ENCODE data around the gene SLC2A8. TPM values are rescaled to one million over a fixed set of nuclear protein-coding genes. Genes with fewer than 3 reads are reported as not detected.

SLC2A8 gene
- total RNA-seq, 1 donor from 2014 or later, result 48.0 TPM

GRCh38 chr9:127419348-127419747, 22.4 kb downstream of the SLC2A8 start:
- TF ChIP-seq CTCF (IDR thresholded peaks at IDR 0.05; ENCODE audit: unreplicated experiment), result no peak
- H3K36me3 Mint-ChIP-seq (ENCODE audit: insufficient read depth), result no peaks in the 10 kb centered on the region
- H3K4me1 Mint-ChIP-seq (ENCODE audit: low read depth), result peaks cover 20% of the 10 kb centered on the region
- H3K9me3 Mint-ChIP-seq (ENCODE audit: low read depth), result no peaks in the 10 kb centered on the region
- H3K4me3 Mint-ChIP-seq (ENCODE audit: low read depth), result no peak overlapping the region
- no peak for DNase-seq (ENCODE audit: low spot score, unreplicated experiment)
- H3K27me3 Mint-ChIP-seq, result no peaks in the 10 kb centered on the region
- no peak overlapping the region for H3K27ac Mint-ChIP-seq

DNA sequence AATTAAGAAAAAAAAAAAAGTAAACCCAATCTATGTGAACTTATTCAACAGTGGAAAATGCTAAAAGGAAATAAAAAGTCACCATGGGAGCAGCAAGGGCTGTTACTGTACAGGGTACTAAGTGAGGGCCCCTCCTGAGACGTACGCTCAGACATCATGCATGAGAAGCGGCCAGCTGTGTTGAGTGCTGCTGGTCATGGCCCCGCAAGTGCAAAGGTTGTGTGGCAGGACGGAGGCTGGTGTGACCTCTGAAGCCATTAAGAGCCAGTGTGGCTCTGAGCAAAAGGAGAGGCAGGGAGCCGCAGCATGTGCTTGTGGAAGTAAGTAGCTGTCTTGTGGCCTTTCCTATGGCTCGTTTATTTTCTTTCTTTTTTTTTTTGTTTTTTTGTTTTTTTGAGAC, 24.1 kb downstream of the SLC2A8 start:
- no peaks in the 10 kb centered on the region for H3K36me3 Mint-ChIP-seq (ENCODE audit: insufficient read depth)
- H3K27me3 Mint-ChIP-seq, result no peaks in the 10 kb centered on the region
- no peak for TF ChIP-seq CTCF (IDR thresholded peaks at IDR 0.05; ENCODE audit: unreplicated experiment)
- peaks cover 33% of the 10 kb centered on the region for H3K4me1 Mint-ChIP-seq (ENCODE audit: low read depth)
- H3K27ac Mint-ChIP-seq, result no peak overlapping the region
- DNase-seq (ENCODE audit: low spot score, unreplicated experiment), result no peak
- H3K9me3 Mint-ChIP-seq (ENCODE audit: low read depth), result no peaks in the 10 kb centered on the region
- H3K4me3 Mint-ChIP-seq (ENCODE audit: low read depth), result no peak overlapping the region

GRCh38 chr9:127422133-127422782, 25.3 kb downstream of the SLC2A8 start:
- no peak for DNase-seq (ENCODE audit: low spot score, unreplicated experiment)
- no peak overlapping the region for H3K27ac Mint-ChIP-seq
- peaks cover 4% of the 10 kb centered on the region for H3K36me3 Mint-ChIP-seq (ENCODE audit: insufficient read depth)
- H3K4me3 Mint-ChIP-seq (ENCODE audit: low read depth), result peak overlapping the region; percentile 97
- peaks cover 36% of the 10 kb centered on the region for H3K4me1 Mint-ChIP-seq (ENCODE audit: low read depth)
- TF ChIP-seq CTCF (IDR thresholded peaks at IDR 0.05; ENCODE audit: unreplicated experiment), result no peak
- no peaks in the 10 kb centered on the region for H3K27me3 Mint-ChIP-seq
- no peaks in the 10 kb centered on the region for H3K9me3 Mint-ChIP-seq (ENCODE audit: low read depth)

DNA sequence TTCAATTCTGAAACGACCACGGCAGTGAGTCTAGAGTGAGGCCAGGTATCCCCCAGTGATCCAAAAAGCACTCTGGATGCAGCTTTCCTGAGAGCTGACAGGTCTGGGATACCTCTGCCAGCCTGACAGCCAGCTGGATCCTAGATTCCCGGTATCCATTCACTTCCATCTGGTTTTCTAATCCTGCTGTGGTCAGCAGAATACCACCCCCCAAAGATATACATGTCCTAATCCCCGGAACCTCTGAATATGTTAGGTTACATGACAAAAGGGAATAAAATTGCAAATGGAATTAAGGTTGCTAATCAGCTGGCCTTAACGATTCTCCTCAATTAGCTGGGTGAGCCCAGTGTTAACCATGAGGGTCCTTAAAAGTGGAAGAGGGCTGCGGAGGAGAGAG, 25.8 kb downstream of the SLC2A8 start:
- peaks cover 36% of the 10 kb centered on the region for H3K4me1 Mint-ChIP-seq (ENCODE audit: low read depth)
- no peaks in the 10 kb centered on the region for H3K27me3 Mint-ChIP-seq
- H3K27ac Mint-ChIP-seq, result peak overlapping the region; percentile 99
- H3K4me3 Mint-ChIP-seq (ENCODE audit: low read depth), result peak overlapping the region; percentile 97
- peaks cover 4% of the 10 kb centered on the region for H3K36me3 Mint-ChIP-seq (ENCODE audit: insufficient read depth)
- TF ChIP-seq CTCF (IDR thresholded peaks at IDR 0.05; ENCODE audit: unreplicated experiment), result no peak
- no peaks in the 10 kb centered on the region for H3K9me3 Mint-ChIP-seq (ENCODE audit: low read depth)
- no peak for DNase-seq (ENCODE audit: low spot score, unreplicated experiment)

- no peak for TF ChIP-seq CTCF (IDR thresholded peaks at IDR 0.05; ENCODE audit: unreplicated experiment)
- H3K27ac Mint-ChIP-seq, result peak overlapping the region; percentile 99
- no peak for DNase-seq (ENCODE audit: low spot score, unreplicated experiment)
- peaks cover 4% of the 10 kb centered on the region for H3K36me3 Mint-ChIP-seq (ENCODE audit: insufficient read depth)
- H3K4me1 Mint-ChIP-seq (ENCODE audit: low read depth), result peaks cover 36% of the 10 kb centered on the region
- H3K4me3 Mint-ChIP-seq (ENCODE audit: low read depth), result peak overlapping the region; percentile 97
- no peaks in the 10 kb centered on the region for H3K27me3 Mint-ChIP-seq
- H3K9me3 Mint-ChIP-seq (ENCODE audit: low read depth), result no peaks in the 10 kb centered on the region
These were observed 26.5 kb downstream of the SLC2A8 start for GRCh38 chr9:127423476-127423933.
